NCI-H1694 (cell line): Measurements from ENCODE around the gene MTTP.

Experiments used
- DNase-seq: peaks from one replicate; lab custom pipeline; 2025; lab: John Stamatoyannopoulos, UW

The MTTP gene

GRCh38 chr4:99642725-99643489 lies 68.3 kb downstream of the MTTP start:
- DNase-seq: no peak

- DNase-seq: no peak
These were observed 69.8 kb downstream of the MTTP start for GRCh38 chr4:99644453-99644852.

GRCh38 chr4:99645036-99645435 lies 70.4 kb downstream of the MTTP start:
- no peak for DNase-seq

- DNase-seq: no peak
These were observed 71.0 kb downstream of the MTTP start for GRCh38 chr4:99645638-99646037.

GRCh38 chr4:99647071-99647470 lies 72.4 kb downstream of the MTTP start:
- no peak for DNase-seq

- DNase-seq: no peak
These were observed 73.7 kb downstream of the MTTP start for GRCh38 chr4:99648321-99648720.

- no peak for DNase-seq
These were observed 74.6 kb downstream of the MTTP start for GRCh38 chr4:99649208-99649607.

- no peak for DNase-seq
These were observed 75.2 kb downstream of the MTTP start for GRCh38 chr4:99649778-99650177.

GRCh38 chr4:99651016-99651769 lies 76.6 kb downstream of the MTTP start:
- no peak for DNase-seq

- DNase-seq: no peak
These were observed 77.3 kb downstream of the MTTP start for GRCh38 chr4:99651811-99652485.

GRCh38 chr4:99652596-99653436 lies 78.2 kb downstream of the MTTP start:
- DNase-seq: no peak

GRCh38 chr4:99653916-99654315 lies 79.3 kb downstream of the MTTP start:
- DNase-seq: no peak

- no peak for DNase-seq
These were observed 79.7 kb downstream of the MTTP start for GRCh38 chr4:99654361-99654761.

GRCh38 chr4:99655308-99656081 lies 80.9 kb downstream of the MTTP start:
- DNase-seq: no peak

GRCh38 chr4:99657798-99658197 lies 83.2 kb downstream of the MTTP start, which contains the start of gene C4orf54:
Gene C4orf54, minus strand, starts transcription at chr4:99657828. Its CDS starts 3,180 bp downstream, at chr4:99654648.
- DNase-seq: no peak

- DNase-seq: no peak
These were observed 84.0 kb downstream of the MTTP start for GRCh38 chr4:99658666-99659065.

- no peak for DNase-seq
These were observed 87.3 kb downstream of the MTTP start for GRCh38 chr4:99661907-99662306.

GRCh38 chr4:99664716-99665115 lies 90.1 kb downstream of the MTTP start:
- no peak for DNase-seq

- DNase-seq: no peak
These were observed 91.4 kb downstream of the MTTP start for GRCh38 chr4:99665983-99666382.

GRCh38 chr4:99668472-99668871 lies 93.8 kb downstream of the MTTP start:
- no peak for DNase-seq

- DNase-seq: no peak
These were observed 94.5 kb downstream of the MTTP start for GRCh38 chr4:99669084-99669483.
